ENCODE data around the gene TLCD5. TPM values are rescaled to one million over a fixed set of nuclear protein-coding genes. Genes with fewer than 3 reads are reported as not detected.
A peak's percentile ranks its signal among the peaks of the same experiment; 100 is the strongest.

Gene TLCD5
- total RNA-seq, 1 donor from 2014 or later = 13.1 TPM

- ATAC-seq (peak; percentile 75), DNase-seq (ENCODE audit: low spot score) (no peak)
- intact Hi-C loops (cut with DNase I) = loop anchor here (10.0 kb wide), 1 partner anchor 90 kb away; no protein-coding TSS in a partner anchor
Observed at GRCh38 chr11:120334894-120335462, 9.9 kb downstream of the TLCD5 start.

GRCh38 chr11:120335556-120335907 lies 10.4 kb downstream of the TLCD5 start:
- ATAC-seq (peak; percentile 19), DNase-seq (ENCODE audit: low spot score) (no peak)
- intact Hi-C loops (cut with DNase I) = loop anchor here (10.0 kb wide), 1 partner anchor 89 kb away; no protein-coding TSS in a partner anchor

DNA sequence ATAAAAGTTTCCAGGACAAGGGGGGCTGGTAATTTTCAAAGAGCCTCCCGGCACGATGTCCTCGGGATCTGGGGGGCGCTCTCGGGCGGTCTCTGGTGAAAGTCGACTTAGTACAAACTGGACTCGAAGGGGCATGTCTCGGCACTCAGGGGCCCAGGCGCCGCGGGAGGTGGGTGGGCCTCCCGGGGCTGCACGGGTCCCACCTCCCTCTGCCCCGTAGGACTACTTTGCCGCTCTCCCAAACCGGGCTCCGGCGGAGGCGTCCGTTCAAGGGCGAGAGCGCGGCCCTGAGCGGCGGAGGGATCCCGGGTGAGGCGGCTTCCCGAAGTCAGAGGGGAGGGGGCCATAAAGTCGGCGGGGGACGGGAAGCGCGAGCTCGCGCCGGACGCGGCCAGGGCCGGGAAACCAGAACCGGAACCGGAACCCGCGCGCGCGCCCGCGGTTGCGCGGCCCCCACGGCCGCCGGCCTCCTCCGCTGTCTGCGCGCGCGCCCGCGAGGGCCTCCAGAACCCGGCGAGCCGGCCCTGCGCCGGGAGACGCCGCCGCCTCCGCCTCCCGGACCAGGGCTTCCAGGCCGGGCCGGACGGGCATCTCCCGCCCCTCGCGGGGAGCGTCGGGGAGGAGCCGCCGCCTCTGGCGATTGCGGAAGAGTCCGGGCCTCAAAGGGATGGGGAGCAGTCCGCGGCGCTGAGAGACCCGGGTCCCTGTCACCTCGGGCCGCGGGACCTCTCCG lies 11.0 kb downstream of the TLCD5 start, which contains the start of gene ARHGEF12:
TSS of gene ARHGEF12 (plus strand) at position 506 of the 733 bp plus-strand sequence. CDS start 831 bp downstream, outside the sequence.
- DNase-seq (ENCODE audit: low spot score) = peak; percentile 98
- intact Hi-C loops (cut with DNase I) = loop anchor here (10.0 kb wide), 1 partner anchor 89 kb away; no protein-coding TSS in a partner anchor
- ATAC-seq = peak; percentile 89

- ATAC-seq (peak; percentile 31), DNase-seq (ENCODE audit: low spot score) (peak; percentile 76)
- intact Hi-C loops (cut with DNase I) = loop anchor here (10.0 kb wide), 1 partner anchor 88 kb away; no protein-coding TSS in a partner anchor
Observed at GRCh38 chr11:120336641-120337354, 11.7 kb downstream of the TLCD5 start.

DNA sequence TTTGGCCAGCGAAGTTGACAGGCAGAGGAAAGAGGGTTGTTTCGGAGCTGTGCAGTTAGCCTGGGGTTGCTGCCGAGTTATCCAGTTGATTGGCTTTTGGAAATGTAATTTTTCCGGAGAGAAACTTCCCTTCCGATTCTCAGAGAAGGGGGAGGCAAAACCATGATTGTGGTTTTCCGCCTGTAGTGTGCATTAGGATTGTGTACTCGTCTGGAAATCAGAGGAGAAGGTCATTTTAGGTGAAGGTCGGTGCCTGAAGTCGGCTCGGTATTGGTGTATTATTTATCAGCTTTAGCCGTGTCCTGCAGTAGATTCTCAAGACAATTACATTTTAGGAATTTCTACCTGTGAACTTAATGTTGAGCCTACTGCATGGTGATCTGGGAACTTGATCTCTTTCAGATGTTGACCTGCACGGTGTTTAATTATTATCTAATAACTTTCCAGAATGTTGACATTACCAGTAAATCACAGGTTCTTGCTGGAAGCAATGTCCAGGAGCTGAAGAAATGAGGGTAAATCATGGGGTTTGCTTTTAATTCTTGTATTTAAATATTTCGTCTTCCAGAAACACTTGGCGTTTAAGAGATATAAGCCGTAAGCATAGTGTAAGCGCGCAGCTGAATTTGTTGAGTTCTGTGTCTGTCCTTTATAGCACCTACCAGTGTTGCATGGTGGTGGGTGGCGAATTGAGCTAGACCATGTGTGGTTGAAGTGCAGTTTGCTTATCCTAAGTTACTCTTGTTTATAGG lies 12.4 kb downstream of the TLCD5 start:
- ATAC-seq = no peak
- no peak for DNase-seq (ENCODE audit: low spot score)
- intact Hi-C loops (cut with DNase I) = loop anchor here (10.0 kb wide), 1 partner anchor 87 kb away; no protein-coding TSS in a partner anchor

GRCh38 chr11:120338107-120338933 lies 13.2 kb downstream of the TLCD5 start:
- intact Hi-C loops (cut with DNase I) = loop anchor here (10.0 kb wide), 1 partner anchor 86 kb away; no protein-coding TSS in a partner anchor
- DNase-seq (ENCODE audit: low spot score) (no peak), ATAC-seq (no peak)

GRCh38 chr11:120339394-120339890 lies 14.3 kb downstream of the TLCD5 start:
- intact Hi-C loops (cut with DNase I) = loop anchor here (10.0 kb wide), 1 partner anchor 85 kb away; no protein-coding TSS in a partner anchor
- no peak for DNase-seq (ENCODE audit: low spot score)
- ATAC-seq = peak; percentile 8

- intact Hi-C loops (cut with DNase I) = no loop called here
- DNase-seq (ENCODE audit: low spot score) (no peak), ATAC-seq (no peak)
Observed at GRCh38 chr11:120340529-120340928, 15.4 kb downstream of the TLCD5 start.

GRCh38 chr11:120342226-120342625 lies 17.1 kb downstream of the TLCD5 start:
- intact Hi-C loops (cut with DNase I) = no loop called here
- no peak for DNase-seq (ENCODE audit: low spot score)
- ATAC-seq = no peak

DNA sequence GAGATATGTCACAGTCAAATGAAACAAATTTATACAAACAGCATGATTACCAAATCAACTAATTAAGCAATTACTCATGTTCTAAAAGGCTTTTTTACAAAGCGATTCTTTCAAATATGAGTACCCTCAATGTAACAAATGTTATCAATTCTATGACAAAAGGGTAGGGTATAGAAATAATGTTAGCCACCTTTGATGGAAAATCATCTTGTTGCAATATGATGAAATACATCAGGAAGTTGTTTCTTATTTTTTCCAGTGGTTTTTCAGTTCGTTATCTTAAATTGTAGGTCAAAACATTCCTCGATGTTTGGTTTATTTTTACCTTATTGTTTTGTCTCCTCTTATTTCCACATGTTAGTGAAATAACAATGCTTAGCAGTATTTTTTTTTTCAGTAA lies 17.6 kb downstream of the TLCD5 start:
- DNase-seq (ENCODE audit: low spot score) (no peak), ATAC-seq (no peak)
- intact Hi-C loops (cut with DNase I) = no loop called here

DNA sequence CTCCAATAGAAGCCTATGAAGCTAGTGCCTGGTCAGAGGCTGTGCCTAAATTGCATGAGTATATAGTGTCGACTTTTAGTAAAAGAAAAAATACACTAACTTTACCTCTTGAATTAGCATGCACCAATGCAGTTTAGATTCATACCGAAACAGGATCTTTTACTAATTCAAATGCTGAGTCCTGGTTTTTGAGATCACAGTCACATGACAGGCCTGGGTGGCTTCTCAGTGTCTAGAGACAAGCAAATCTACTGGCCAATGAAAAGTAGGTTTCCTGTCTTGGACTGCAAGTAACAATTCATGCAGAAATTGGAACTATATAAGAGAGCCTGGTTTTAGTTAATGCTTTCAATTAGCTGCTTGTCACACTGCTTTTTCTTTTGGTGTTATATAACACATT lies 18.3 kb downstream of the TLCD5 start:
- peak; percentile 54 for ATAC-seq
- no peak for DNase-seq (ENCODE audit: low spot score)
- intact Hi-C loops (cut with DNase I) = no loop called here

DNA sequence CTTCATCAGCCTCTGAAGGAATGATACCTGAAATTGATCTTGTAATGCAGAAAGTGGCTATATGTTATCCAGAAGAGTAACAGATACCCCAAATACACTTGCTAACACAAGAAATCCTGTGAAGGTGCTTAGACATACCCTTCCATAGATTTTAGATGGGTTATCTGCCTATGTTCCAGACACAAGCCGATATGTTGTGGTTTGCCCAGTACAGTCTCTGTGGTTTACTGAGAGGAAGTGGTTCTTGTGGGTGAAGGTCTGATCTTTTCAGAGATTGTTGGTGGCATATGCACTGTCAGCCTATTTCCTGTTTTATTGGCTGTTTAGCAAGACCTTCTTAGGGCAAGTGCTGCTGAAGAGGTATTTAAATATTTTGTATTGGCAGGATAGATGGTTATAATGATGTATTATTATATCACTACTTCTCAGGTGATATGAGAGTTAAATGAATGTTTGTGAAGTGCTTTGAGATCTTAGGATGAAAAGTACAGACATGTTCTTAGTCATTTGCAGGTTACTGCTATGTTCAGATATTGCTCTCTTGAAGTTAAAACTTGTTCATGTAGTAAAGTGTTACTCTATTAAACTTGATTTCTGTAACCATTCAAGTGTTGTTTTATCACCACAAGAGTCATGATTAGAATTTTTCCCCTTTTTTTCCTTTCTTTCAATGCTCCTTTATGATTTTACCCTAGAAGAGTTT lies 19.4 kb downstream of the TLCD5 start:
- DNase-seq (ENCODE audit: low spot score) = no peak
- intact Hi-C loops (cut with DNase I) = no loop called here
- ATAC-seq = peak; percentile 20

DNA sequence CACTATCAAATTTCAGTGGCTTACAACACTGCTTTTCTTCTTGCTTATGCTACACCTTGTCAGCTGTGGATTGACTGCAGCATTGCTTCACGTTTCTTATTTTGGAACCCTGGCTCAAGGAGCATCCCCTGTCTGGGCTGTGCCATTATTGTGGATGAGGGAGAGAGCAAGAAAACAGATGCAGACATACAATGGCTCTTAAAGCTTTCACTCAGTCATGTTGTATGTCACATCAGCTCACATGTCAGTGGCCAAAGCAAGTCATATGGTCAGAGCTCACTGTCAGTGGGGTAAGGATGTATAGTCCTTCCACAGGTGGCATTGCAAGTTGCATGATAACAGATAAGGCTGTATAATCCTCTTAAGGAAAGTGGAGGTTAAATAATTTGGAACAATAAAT lies 21.1 kb downstream of the TLCD5 start:
- ATAC-seq = no peak
- no peak for DNase-seq (ENCODE audit: low spot score)

GRCh38 chr11:120350637-120351036 lies 25.5 kb downstream of the TLCD5 start:
- ATAC-seq (no peak), DNase-seq (ENCODE audit: low spot score) (no peak)
- intact Hi-C loops (cut with DNase I) = no loop called here

More for the DNA sequence above, 21.1 kb downstream of the TLCD5 start:
- intact Hi-C loops (cut with DNase I) = no loop called here

DNA sequence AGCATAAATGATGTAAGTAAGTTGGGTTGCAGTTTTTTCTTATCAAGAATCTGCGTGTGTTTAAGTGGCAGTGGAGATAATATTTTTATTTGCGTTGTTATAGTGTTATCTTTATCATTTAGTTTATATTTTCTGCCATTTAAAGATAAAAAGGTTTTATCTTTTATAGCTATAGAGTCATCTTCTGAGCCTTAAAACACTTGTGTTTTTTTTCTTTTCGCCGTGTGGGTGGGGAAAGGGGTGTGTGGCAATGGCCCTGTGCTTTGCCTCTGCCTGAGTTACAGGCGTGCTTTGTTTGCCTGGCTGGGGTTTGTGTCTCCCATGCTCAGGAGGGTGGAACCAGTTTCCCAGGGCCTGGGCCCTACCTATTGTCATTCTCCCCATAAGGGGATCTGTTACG lies 27.3 kb downstream of the TLCD5 start:
- DNase-seq (ENCODE audit: low spot score) = no peak
- intact Hi-C loops (cut with DNase I) = no loop called here
- no peak for ATAC-seq

DNA sequence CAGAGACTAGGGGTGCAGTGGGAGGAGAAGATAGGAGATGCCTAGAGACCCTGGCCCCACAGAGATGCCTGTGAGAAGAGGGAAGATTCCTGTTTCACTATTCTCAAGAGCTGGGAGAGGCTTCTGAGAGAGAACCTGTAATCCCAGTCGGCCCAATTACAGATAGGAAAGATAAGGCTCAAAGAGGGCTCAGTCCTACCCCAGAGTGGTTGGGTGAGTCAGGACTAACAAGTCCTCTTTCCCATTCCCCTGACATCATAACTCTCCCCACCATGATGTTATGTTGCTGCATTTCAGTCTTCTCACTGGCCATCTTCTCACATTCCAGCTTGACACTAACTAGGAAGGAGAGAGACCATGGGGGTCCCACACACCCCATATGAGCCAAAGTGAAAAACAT lies 29.0 kb downstream of the TLCD5 start:
- intact Hi-C loops (cut with DNase I) = no loop called here
- no peak for DNase-seq (ENCODE audit: low spot score)
- ATAC-seq = no peak

- ATAC-seq = no peak
- intact Hi-C loops (cut with DNase I) = no loop called here
- DNase-seq (ENCODE audit: low spot score) = no peak
Observed at GRCh38 chr11:120354779-120355178, 29.7 kb downstream of the TLCD5 start.

All from sciatic nerve (tissue), 2 donors.